ENCODE measurements around the gene INAFM2. TPM values are rescaled to one million over a fixed set of nuclear protein-coding genes. Genes with fewer than 3 reads are reported as not detected.

INAFM2 gene
- total and polyA plus RNA-seq, 2 experiments from 2014 or later, result 18.1 to 32.7 TPM

- no peak for TF ChIP-seq REST (IDR thresholded peaks at IDR 0.05; ENCODE audit: unreplicated experiment)
- no peak for TF ChIP-seq CTCF (conservative IDR thresholded peaks at IDR 0.05; ENCODE audit: low read depth in 2 of 2)
- no peak for TF ChIP-seq EZH2 (IDR thresholded peaks at IDR 0.05; ENCODE audit: low read depth, unreplicated experiment)
- TF ChIP-seq NANOG (IDR thresholded peaks at IDR 0.05; ENCODE audit: borderline replicate concordance), result no peak
Observed at GRCh38 chr15:40296561-40297230, 26.8 kb upstream of the INAFM2 start (continued).

- no peak for DNase-seq (ENCODE audit: low spot score)
- peaks cover 33% of the 10 kb centered on the region for H3K27me3 Mint-ChIP-seq (ENCODE audit: insufficient read depth, low read depth, poor library complexity)
- TF ChIP-seq EZH2phosphoT487 (IDR thresholded peaks at IDR 0.05; ENCODE audit: unreplicated experiment) (no peak), EZH2 (IDR thresholded peaks at IDR 0.05; ENCODE audit: low read depth, unreplicated experiment) (no peak), REST (IDR thresholded peaks at IDR 0.05; ENCODE audit: unreplicated experiment) (no peak), STAT1 (IDR thresholded peaks at IDR 0.05; ENCODE audit: unreplicated experiment) (no peak), CTCF (conservative IDR thresholded peaks at IDR 0.05; ENCODE audit: low read depth in 2 of 2) (no peak), JUNB (IDR thresholded peaks at IDR 0.05; ENCODE audit: unreplicated experiment) (no peak)
Observed at GRCh38 chr15:40297356-40297755, 26.1 kb upstream of the INAFM2 start.

More at GRCh38 chr15:40297356-40297755, 26.1 kb upstream of the INAFM2 start:
- Histone ChIP-seq H3K27ac (ENCODE audit: low read depth) (no peak overlapping the region), H3K4me1 (ENCODE audit: insufficient read depth) (peaks cover 4% of the 10 kb centered on the region; the same call in 1 of the 2 replicates), H3K27me3 (ENCODE audit: insufficient read depth) (peaks cover 14% of the 10 kb centered on the region), H3K9me2 (ENCODE audit: insufficient read depth) (no peaks in the 10 kb centered on the region), H4K20me1 (replicated peaks; ENCODE audit: insufficient read depth) (no peaks in the 10 kb centered on the region), H3K36me3 (ENCODE audit: insufficient read depth) (no peaks in the 10 kb centered on the region), H3K79me2 (replicated peaks; ENCODE audit: insufficient read depth) (no peaks in the 10 kb centered on the region), H3K4me2 (no peak overlapping the region), H3K4me3 (no peak overlapping the region), H2AFZ (no peak overlapping the region), H3F3A (replicated peaks; ENCODE audit: low read depth) (no peaks in the 10 kb centered on the region)
- no peak overlapping the region for H3K4me3 Mint-ChIP-seq
- H3K27ac Mint-ChIP-seq, result no peak overlapping the region
- no peak for ATAC-seq
- H3K9me3 Mint-ChIP-seq, result peaks cover 15% of the 10 kb centered on the region
- peaks cover 28% of the 10 kb centered on the region for H3K4me1 Mint-ChIP-seq
- peaks cover 12% of the 10 kb centered on the region for H3K36me3 Mint-ChIP-seq (ENCODE audit: low read depth)

Measured in GM23338 (cell line).